Brain microvascular endothelial cell (primary cell): Measurements from ENCODE around the gene C1orf167.

Experiments used
- DNase-seq: peaks from one replicate; pipeline ENCODE4 v3.0.0-alpha.2; 2020
- H3K27ac ChIP-seq: fragments of 250-450 bp; sonication (Bioruptor Pico); 2 replicates; pipeline ENCODE4 v1.5.1; 2020; ENCODE audit warnings: mild to moderate bottlenecking, moderate library complexity
- H3K27me3 ChIP-seq: fragments of 250-450 bp; sonication (Bioruptor Pico); replicated peaks from 2 replicates; pipeline ENCODE4 v1.5.1; 2020; ENCODE audit warnings: mild to moderate bottlenecking
- H3K36me3 ChIP-seq: fragments of 250-450 bp; sonication (Bioruptor Pico); replicated peaks from 2 replicates; pipeline ENCODE4 v1.5.1; 2020; ENCODE audit warnings: mild to moderate bottlenecking
- H3K4me3 ChIP-seq: 2 replicates; pipeline ENCODE4 v1.5.1; 2011; ENCODE audit warnings: low read depth, mild to moderate bottlenecking, control low read depth, low read length, moderate library complexity
- in situ Hi-C: cut with HindIII; loops from 2 replicates; pipeline ENCODE4 v1.10.0; 2017; ENCODE audit warnings: low sequenced_read_pairs, low pct_ligation_motif_present
- TF ChIP-seq, protein P1 (sequence below): IDR thresholded peaks from 2 replicates; pipeline ENCODE4 v1.5.1; 2011; ENCODE audit warnings: low read depth, mild to moderate bottlenecking, moderate library complexity, low read length, control low read depth, inconsistent platforms; ENCODE audit errors: missing control alignments

Gene C1orf167

DNA sequence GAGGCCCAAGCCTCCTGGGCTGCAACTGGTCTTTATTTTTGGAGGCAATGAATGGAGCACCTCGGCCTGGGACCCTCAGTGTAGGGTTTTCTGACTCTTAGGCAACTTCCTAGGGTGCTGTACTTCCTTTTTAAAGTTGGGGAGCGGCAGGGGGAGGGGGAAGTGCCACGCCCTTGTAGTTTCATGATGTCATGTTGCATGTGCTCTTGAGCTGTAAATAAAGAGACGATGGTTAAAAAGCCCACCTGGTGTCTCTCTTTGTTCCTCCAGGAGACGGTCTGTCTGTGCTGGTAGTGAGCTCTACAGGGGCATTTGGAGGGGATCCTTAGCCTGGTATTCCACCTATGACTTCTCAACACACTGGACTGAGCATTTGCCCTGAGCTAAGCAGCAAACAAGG lies 36.4 kb upstream of the C1orf167 start:
- Histone ChIP-seq H3K4me3 (no peak overlapping the region), H3K27ac (no peak overlapping the region), H3K36me3 (no peaks in the 10 kb centered on the region), H3K27me3 (no peaks in the 10 kb centered on the region)
- in situ Hi-C loops, result no loop called here
- no peak for DNase-seq
- TF ChIP-seq, protein P1, sequence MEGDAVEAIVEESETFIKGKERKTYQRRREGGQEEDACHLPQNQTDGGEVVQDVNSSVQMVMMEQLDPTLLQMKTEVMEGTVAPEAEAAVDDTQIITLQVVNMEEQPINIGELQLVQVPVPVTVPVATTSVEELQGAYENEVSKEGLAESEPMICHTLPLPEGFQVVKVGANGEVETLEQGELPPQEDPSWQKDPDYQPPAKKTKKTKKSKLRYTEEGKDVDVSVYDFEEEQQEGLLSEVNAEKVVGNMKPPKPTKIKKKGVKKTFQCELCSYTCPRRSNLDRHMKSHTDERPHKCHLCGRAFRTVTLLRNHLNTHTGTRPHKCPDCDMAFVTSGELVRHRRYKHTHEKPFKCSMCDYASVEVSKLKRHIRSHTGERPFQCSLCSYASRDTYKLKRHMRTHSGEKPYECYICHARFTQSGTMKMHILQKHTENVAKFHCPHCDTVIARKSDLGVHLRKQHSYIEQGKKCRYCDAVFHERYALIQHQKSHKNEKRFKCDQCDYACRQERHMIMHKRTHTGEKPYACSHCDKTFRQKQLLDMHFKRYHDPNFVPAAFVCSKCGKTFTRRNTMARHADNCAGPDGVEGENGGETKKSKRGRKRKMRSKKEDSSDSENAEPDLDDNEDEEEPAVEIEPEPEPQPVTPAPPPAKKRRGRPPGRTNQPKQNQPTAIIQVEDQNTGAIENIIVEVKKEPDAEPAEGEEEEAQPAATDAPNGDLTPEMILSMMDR, result no peak

DNA sequence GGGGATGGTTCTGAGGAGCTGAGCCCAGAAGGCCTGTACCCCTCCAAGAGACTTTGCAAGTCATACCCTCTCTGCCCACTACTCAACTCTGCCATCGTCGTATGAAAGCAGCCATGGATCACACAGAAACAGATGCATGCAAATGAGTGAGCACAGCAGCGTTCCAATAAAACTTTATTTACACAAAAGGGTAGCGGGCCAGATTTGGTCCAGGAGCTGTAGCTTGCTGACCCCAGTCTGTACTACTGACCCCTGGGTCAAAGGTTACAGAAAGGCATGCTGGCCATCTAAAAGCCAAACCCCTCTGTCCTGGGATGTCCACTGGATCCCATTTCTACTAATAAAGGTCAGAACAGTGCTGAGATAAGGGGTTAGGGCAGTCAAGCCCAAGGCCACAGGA lies 34.9 kb upstream of the C1orf167 start:
- TF ChIP-seq, protein P1, result no peak
- in situ Hi-C loops, result no loop called here
- H3K4me3 ChIP-seq, result no peak overlapping the region
- H3K36me3 ChIP-seq, result no peaks in the 10 kb centered on the region
- no peaks in the 10 kb centered on the region for H3K27me3 ChIP-seq
- H3K27ac ChIP-seq, result no peak overlapping the region
- no peak for DNase-seq

DNA sequence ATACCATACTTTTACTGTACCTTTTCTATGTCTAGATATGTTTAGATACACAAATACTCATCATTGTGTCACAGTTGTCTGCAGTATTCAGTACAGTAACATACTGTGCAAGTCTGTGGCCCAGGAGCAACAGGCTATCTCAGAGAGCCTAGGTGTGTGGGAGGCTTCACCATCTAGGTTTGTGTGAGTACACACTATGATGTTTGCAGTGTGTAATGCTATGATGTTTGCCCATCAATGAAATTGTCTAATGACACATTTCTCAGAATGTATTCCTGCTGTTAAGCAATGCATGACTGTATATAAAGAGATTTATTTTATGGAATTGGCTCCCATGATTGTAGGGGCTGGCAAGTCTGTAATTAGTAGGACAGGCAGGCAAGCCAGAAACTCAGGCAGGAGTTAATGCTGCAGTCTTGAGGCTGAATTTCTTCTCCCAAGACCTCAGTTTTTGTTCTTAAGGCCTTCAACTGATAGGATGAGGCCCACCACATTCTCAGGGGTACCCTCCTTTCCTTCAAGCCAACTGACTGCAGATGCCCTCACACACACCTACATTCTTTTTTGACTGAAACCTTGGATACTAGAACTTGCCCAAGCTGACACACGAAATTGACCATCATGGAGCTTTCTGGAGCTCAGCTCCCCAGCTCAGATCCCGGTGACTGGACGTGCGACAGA lies 33.7 kb upstream of the C1orf167 start:
- no peak for DNase-seq
- no peaks in the 10 kb centered on the region for H3K27me3 ChIP-seq
- TF ChIP-seq, protein P1, result no peak
- H3K27ac ChIP-seq, result no peak overlapping the region
- in situ Hi-C loops, result no loop called here
- no peaks in the 10 kb centered on the region for H3K36me3 ChIP-seq
- no peak overlapping the region for H3K4me3 ChIP-seq

DNA sequence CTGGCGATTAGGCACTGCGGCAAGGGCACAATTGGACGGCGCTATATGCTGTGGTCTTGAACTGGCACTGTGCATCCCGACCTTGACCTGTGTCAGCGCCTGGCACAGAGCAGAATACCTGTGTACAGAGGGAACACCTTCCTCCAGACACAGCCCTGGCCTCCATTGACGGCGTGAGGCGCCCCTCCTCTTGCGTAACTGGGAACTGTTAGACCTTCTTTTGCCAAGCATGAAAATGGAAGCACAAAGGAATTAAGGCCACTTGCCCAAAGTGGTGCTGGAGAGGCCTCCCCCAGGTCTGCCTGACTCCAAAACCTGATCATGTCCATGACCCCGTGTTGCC lies 32.9 kb upstream of the C1orf167 start:
- TF ChIP-seq, protein P1, result no peak
- Histone ChIP-seq H3K4me3 (no peak overlapping the region), H3K27ac (no peak overlapping the region), H3K36me3 (no peaks in the 10 kb centered on the region), H3K27me3 (no peaks in the 10 kb centered on the region)
- no peak for DNase-seq
- in situ Hi-C loops, result no loop called here

DNA sequence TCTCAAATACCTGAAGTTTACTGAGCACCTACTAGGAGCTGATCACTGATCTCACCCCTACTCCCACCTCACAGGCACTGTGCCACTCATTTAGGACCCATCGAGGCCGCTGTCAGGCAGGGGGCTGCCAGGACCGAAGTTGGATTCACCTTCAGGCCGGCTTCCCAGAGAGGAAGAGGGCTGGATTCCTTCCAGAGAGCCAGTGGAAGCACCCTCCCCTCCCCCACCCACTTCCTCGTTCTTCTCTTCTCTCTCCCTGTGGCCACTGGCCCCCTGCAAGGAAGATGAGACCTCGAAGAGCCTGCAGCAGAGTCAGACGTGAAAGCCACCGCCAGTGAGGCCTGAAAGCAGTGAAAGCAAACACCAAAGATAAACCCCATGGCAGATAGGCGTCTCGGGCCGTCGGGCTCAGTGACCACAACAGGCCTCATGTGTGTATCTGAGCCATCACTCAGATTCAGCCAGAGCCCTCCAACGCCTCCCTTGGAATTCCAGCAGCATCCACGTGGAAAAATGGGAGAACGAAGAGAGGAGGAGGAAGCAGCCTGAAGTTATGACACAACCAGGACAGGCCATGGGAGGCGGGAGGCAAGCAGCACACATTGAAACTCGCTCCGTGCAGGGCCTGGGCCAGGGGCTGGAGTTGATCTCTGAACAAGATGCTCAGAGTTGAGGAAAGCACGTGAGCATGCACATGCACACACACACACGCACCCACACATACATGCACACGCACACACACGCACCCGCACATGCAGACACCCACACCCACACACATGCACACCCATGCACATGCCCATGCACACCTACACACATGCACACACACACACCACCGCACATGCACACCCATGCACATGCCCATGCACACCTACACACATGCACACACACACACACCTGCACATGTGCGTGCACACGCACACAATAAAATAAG lies 32.2 kb upstream of the C1orf167 start:
- no peaks in the 10 kb centered on the region for H3K27me3 ChIP-seq
- no peak overlapping the region for H3K4me3 ChIP-seq
- in situ Hi-C loops, result no loop called here
- no peaks in the 10 kb centered on the region for H3K36me3 ChIP-seq
- TF ChIP-seq, protein P1, result no peak
- no peak for DNase-seq
- no peak overlapping the region for H3K27ac ChIP-seq
